ENCODE data around the gene TTC28.

Gene TTC28

GRCh38 chr22:28051091-28051786 lies 628.4 kb downstream of the TTC28 start:
- no peak overlapping the region for H3K27ac ChIP-seq
- no peak for TF ChIP-seq CTCF (IDR thresholded peaks at IDR 0.05; ENCODE audit: low read depth, low read length, missing control alignments)
- no peaks in the 10 kb centered on the region for H3K36me3 ChIP-seq (replicated peaks)
- no peak for DNase-seq
- no peak overlapping the region for H3K4me3 ChIP-seq (ENCODE audit: low read depth, low read length)
- in situ Hi-C loops (cut with HindIII; ENCODE audit: low pct_ligation_motif_present, low sequenced_read_pairs) = loop anchor here (25.0 kb wide), 1 partner anchor 536 kb away; no protein-coding TSS in a partner anchor
- no peaks in the 10 kb centered on the region for H3K27me3 ChIP-seq (replicated peaks)

GRCh38 chr22:28048529-28048928 lies 631.1 kb downstream of the TTC28 start:
- Histone ChIP-seq H3K36me3 (replicated peaks) (no peaks in the 10 kb centered on the region), H3K27ac (no peak overlapping the region), H3K4me3 (ENCODE audit: low read depth, low read length) (no peak overlapping the region), H3K27me3 (replicated peaks) (no peaks in the 10 kb centered on the region)
- DNase-seq = no peak
- no peak for TF ChIP-seq CTCF (IDR thresholded peaks at IDR 0.05; ENCODE audit: low read depth, low read length, missing control alignments)
- in situ Hi-C loops (cut with HindIII; ENCODE audit: low pct_ligation_motif_present, low sequenced_read_pairs) = no loop called here

- Histone ChIP-seq H3K27ac (no peak overlapping the region), H3K27me3 (replicated peaks) (no peaks in the 10 kb centered on the region), H3K36me3 (replicated peaks) (no peaks in the 10 kb centered on the region), H3K4me3 (ENCODE audit: low read depth, low read length) (no peak overlapping the region)
- TF ChIP-seq CTCF (IDR thresholded peaks at IDR 0.05; ENCODE audit: low read depth, low read length, missing control alignments) = no peak
- in situ Hi-C loops (cut with HindIII; ENCODE audit: low pct_ligation_motif_present, low sequenced_read_pairs) = no loop called here
- DNase-seq = no peak
Measured at GRCh38 chr22:28047740-28048139, 631.9 kb downstream of the TTC28 start.

GRCh38 chr22:28046100-28046499 lies 633.5 kb downstream of the TTC28 start:
- no peak for DNase-seq
- in situ Hi-C loops (cut with HindIII; ENCODE audit: low pct_ligation_motif_present, low sequenced_read_pairs) = no loop called here
- no peak for TF ChIP-seq CTCF (IDR thresholded peaks at IDR 0.05; ENCODE audit: low read depth, low read length, missing control alignments)

GRCh38 chr22:28044546-28045173 lies 635.0 kb downstream of the TTC28 start:
- in situ Hi-C loops (cut with HindIII; ENCODE audit: low pct_ligation_motif_present, low sequenced_read_pairs) = no loop called here
- no peak for TF ChIP-seq CTCF (IDR thresholded peaks at IDR 0.05; ENCODE audit: low read depth, low read length, missing control alignments)
- H3K27ac ChIP-seq = no peak overlapping the region

More at GRCh38 chr22:28046100-28046499, 633.5 kb downstream of the TTC28 start:
- Histone ChIP-seq H3K27ac (no peak overlapping the region), H3K4me3 (ENCODE audit: low read depth, low read length) (no peak overlapping the region), H3K36me3 (replicated peaks) (no peaks in the 10 kb centered on the region), H3K27me3 (replicated peaks) (no peaks in the 10 kb centered on the region)

More at GRCh38 chr22:28044546-28045173, 635.0 kb downstream of the TTC28 start:
- Histone ChIP-seq H3K36me3 (replicated peaks) (no peaks in the 10 kb centered on the region), H3K27me3 (replicated peaks) (no peaks in the 10 kb centered on the region), H3K4me3 (ENCODE audit: low read depth, low read length) (no peak overlapping the region)
- no peak for DNase-seq

All from brain microvascular endothelial cell (primary cell).